H1 (cell line): Measurements from ENCODE around the gene PTPRD. TPM values are rescaled to one million over a fixed set of nuclear protein-coding genes. Genes with fewer than 3 reads are reported as not detected.

Experiments used
- CTCF ChIA-PET: fragments of 300-600 bp; sonication (Branson Sonifier 250); formaldehyde crosslinking; loops from one replicate; lab custom pipeline; 2021; ENCODE audit not compliant: partially characterized antibody; lab: Charles Lee
- POLR2A ChIA-PET: fragments of 300-600 bp; sonication (Branson Sonifier 250); formaldehyde crosslinking; loops from one replicate; lab custom pipeline; 2021; ENCODE audit warnings: inconsistent platforms; ENCODE audit not compliant: partially characterized antibody; lab: Charles Lee
- DNase-seq, 2 experiments: peaks; one replicate each; pipeline versions ENCODE4 v3.0.0 to v3.0.0-alpha.2; 2010 to 2022; ENCODE audit warnings: low spot score in 2 of 2, low read depth in 1 of 2, mixed read lengths in 1 of 2
- FAIRE-seq: peaks from 2 replicates; lab custom pipeline; 2011; peaks lifted over from hg19 to GRCh38; lab: Jason Lieb, UNC
- H2AFZ ChIP-seq: 2 replicates; pipeline ENCODE4 v1.8.1; 2012; ENCODE audit warnings: low read length, inconsistent platforms
- H2AK5ac ChIP-seq: 2 replicates; pipeline ENCODE4 v1.6.1; 2013; ENCODE audit warnings: low read depth, low read length
- H2BK120ac ChIP-seq: replicated peaks from 2 replicates; pipeline ENCODE3; 2013; ENCODE audit warnings: low read depth, low read length, inconsistent platforms
- H2BK12ac ChIP-seq: 2 replicates; pipeline ENCODE4 v1.6.1; 2013; ENCODE audit warnings: low read depth, low read length
- H2BK15ac ChIP-seq: 2 replicates; pipeline ENCODE4 v1.6.1; 2013; ENCODE audit warnings: low read length
- H2BK20ac ChIP-seq: 2 replicates; pipeline ENCODE4 v1.6.1; 2013; ENCODE audit warnings: low read length
- H2BK5ac ChIP-seq: 2 replicates; pipeline ENCODE4 v1.6.1; 2013; ENCODE audit warnings: low read depth, low read length
- H3K14ac ChIP-seq: 2 replicates; pipeline ENCODE4 v1.6.1; 2013; ENCODE audit warnings: inconsistent platforms; ENCODE audit not compliant: insufficient read length
- H3K18ac ChIP-seq: 2 replicates; pipeline ENCODE4 v1.6.1; 2013; ENCODE audit warnings: low read length; ENCODE audit errors: extremely low read depth
- H3K23ac ChIP-seq: 2 replicates; pipeline ENCODE4 v1.6.1; 2013; ENCODE audit warnings: inconsistent platforms; ENCODE audit not compliant: insufficient read length
- H3K23me2 ChIP-seq: 2 replicates; pipeline ENCODE4 v1.6.1; 2013; ENCODE audit warnings: low read depth, low read length
- H3K27ac ChIP-seq: 2 replicates; pipeline ENCODE4 v1.6.1; 2011; ENCODE audit warnings: low read depth, low read length, inconsistent platforms
- H3K27me3 ChIP-seq, 4 experiments: replicated peaks in 1 of 4; 1 replicate in 1 of 4; 2 replicates in 3 of 4; pipeline versions ENCODE4 v1.6.1 to v1.8.1; 2011 to 2013; ENCODE audit warnings: low read length in 3 of 4, mild to moderate bottlenecking in 3 of 4, inconsistent platforms in 2 of 4, mixed read lengths in 2 of 4, moderate library complexity in 1 of 4; ENCODE audit not compliant: control insufficient read depth in 3 of 4, insufficient read depth in 3 of 4; ENCODE audit errors: extremely low read depth in 1 of 4
- H3K36me3 ChIP-seq, 4 experiments: 2 replicates each; pipeline versions ENCODE4 v1.6.1 to v1.8.1; 2011 to 2013; ENCODE audit warnings: mild to moderate bottlenecking in 4 of 4, low read length in 3 of 4, moderate library complexity in 2 of 4, control low read depth in 1 of 4, inconsistent platforms in 1 of 4; ENCODE audit not compliant: insufficient read depth in 4 of 4, control insufficient read depth in 2 of 4
- H3K4ac ChIP-seq: replicated peaks from 2 replicates; pipeline ENCODE3; 2013; ENCODE audit warnings: low read length, low read depth, mixed read lengths, inconsistent platforms; ENCODE audit not compliant: insufficient read length
- H3K4me1 ChIP-seq, 4 experiments: replicated peaks in 1 of 4; 1 replicate in 1 of 4; 2 replicates in 3 of 4; pipeline versions ENCODE4 v1.6.1 to v1.8.1; 2011 to 2013; ENCODE audit warnings: low read length in 3 of 4, inconsistent platforms in 2 of 4, mixed read lengths in 1 of 4; ENCODE audit not compliant: insufficient read depth in 4 of 4, control insufficient read depth in 3 of 4
- H3K4me2 ChIP-seq, 2 experiments: 2 replicates each; pipeline versions ENCODE4 v1.6.1 to v1.8.1; 2011 to 2013; ENCODE audit warnings: low read depth in 2 of 2, low read length in 2 of 2, control low read depth in 1 of 2, inconsistent platforms in 1 of 2, mild to moderate bottlenecking in 1 of 2; ENCODE audit not compliant: insufficient read depth in 1 of 2
- H3K4me3 ChIP-seq, 4 experiments: fragments of 200-600, 300-600 bp in 1 of 4; sonication (generic), shearing (Covaris generic), sonication (Bioruptor Twin) in 1 of 4; 2 replicates each; pipeline versions ENCODE4 v1.5.1 to v1.8.1; 2011 to 2016; ENCODE audit warnings: low read length in 4 of 4, low read depth in 3 of 4, control low read depth in 2 of 4, inconsistent platforms in 2 of 4, mild to moderate bottlenecking in 2 of 4, mixed read lengths in 1 of 4, moderate library complexity in 1 of 4; ENCODE audit not compliant: insufficient read depth in 2 of 4; ENCODE audit errors: extremely low read depth in 1 of 4
- H3K56ac ChIP-seq: replicated peaks from 2 replicates; pipeline ENCODE3; 2013; ENCODE audit warnings: low read depth, mild to moderate bottlenecking, mixed read lengths, low read length, inconsistent platforms; ENCODE audit not compliant: insufficient read length
- H3K79me1 ChIP-seq: 2 replicates; pipeline ENCODE4 v1.6.1; 2013; ENCODE audit warnings: low read depth, low read length, control low read depth
- H3K79me2 ChIP-seq, 2 experiments: 2 replicates each; pipeline versions ENCODE4 v1.6.1 to v1.8.1; 2012 to 2013; ENCODE audit warnings: low read length in 2 of 2, mild to moderate bottlenecking in 2 of 2, inconsistent platforms in 1 of 2; ENCODE audit not compliant: insufficient read depth in 2 of 2, control insufficient read depth in 1 of 2
- H3K9ac ChIP-seq, 4 experiments: replicated peaks in 1 of 4; 1 replicate in 1 of 4; 2 replicates in 3 of 4; pipeline versions ENCODE4 v1.6.1 to v1.8.1; 2011 to 2013; ENCODE audit warnings: low read depth in 3 of 4, low read length in 3 of 4, control low read depth in 2 of 4, mild to moderate bottlenecking in 2 of 4, moderate library complexity in 2 of 4, inconsistent platforms in 1 of 4; ENCODE audit errors: extremely low read depth in 1 of 4
- H3K9me3 ChIP-seq, 2 experiments: 2 replicates each; pipeline versions ENCODE4 v1.6.1 to v1.8.1; 2012 to 2013; ENCODE audit warnings: mild to moderate bottlenecking in 2 of 2, moderate library complexity in 2 of 2, control low read depth in 1 of 2, inconsistent platforms in 1 of 2, low read depth in 1 of 2, low read length in 1 of 2, mixed read lengths in 1 of 2; ENCODE audit not compliant: insufficient read depth in 2 of 2
- H4K20me1 ChIP-seq, 2 experiments: replicated peaks in 1 of 2; 2 replicates each; pipeline versions ENCODE3 to v1.8.1; 2011 to 2013; ENCODE audit warnings: inconsistent platforms in 2 of 2, low read length in 2 of 2, mild to moderate bottlenecking in 1 of 2; ENCODE audit not compliant: insufficient read depth in 2 of 2, control insufficient read depth in 1 of 2
- H4K5ac ChIP-seq: 2 replicates; pipeline ENCODE4 v1.6.1; 2013; ENCODE audit warnings: low read length, low read depth, mixed read lengths, inconsistent platforms; ENCODE audit not compliant: insufficient read length
- H4K8ac ChIP-seq: 2 replicates; pipeline ENCODE4 v1.8.0; 2013; ENCODE audit warnings: mild to moderate bottlenecking, moderate library complexity, low read length, inconsistent platforms; ENCODE audit not compliant: insufficient read depth; ENCODE audit errors: extremely low read depth
- H4K91ac ChIP-seq: replicated peaks from 2 replicates; pipeline ENCODE3; 2013; ENCODE audit warnings: low read length, mixed read lengths, inconsistent platforms; ENCODE audit not compliant: insufficient read length
- CBX8 ChIP-seq: fragments of 300-800, 300-1000 bp; sonication (generic); IDR thresholded peaks from 2 replicates; pipeline ENCODE4 v1.7.1; 2016; ENCODE audit warnings: low read depth, low read length, borderline replicate concordance
- CTBP2 ChIP-seq: IDR thresholded peaks from 2 replicates; pipeline ENCODE4 v1.7.0; 2011; ENCODE audit warnings: borderline replicate concordance, mild to moderate bottlenecking, moderate library complexity, mixed read lengths, low read length; ENCODE audit not compliant: insufficient read depth, insufficient read length
- KDM1A ChIP-seq: fragments of 200-600, 300-600 bp; sonication (generic); IDR thresholded peaks from 2 replicates; pipeline ENCODE4 v1.7.1; 2016; ENCODE audit warnings: mild to moderate bottlenecking, low read length, borderline replicate concordance
- TAF1 ChIP-seq: IDR thresholded peaks from 2 replicates; pipeline ENCODE4 v1.6.1; 2011; ENCODE audit warnings: mild to moderate bottlenecking, low read depth, low read length
- TEAD4 ChIP-seq: IDR thresholded peaks from 2 replicates; pipeline ENCODE4 v1.6.1; 2012; ENCODE audit warnings: low read depth, low read length, inconsistent platforms, mixed read lengths
- WGBS, 2 experiments: shearing (Covaris generic) in 1 of 2; methylation state at CpG; one replicate each; pipeline versions ENCODE4 v1.1.6 to v1.1.7; 2013 to 2015; ENCODE audit warnings: low lambda C conversion rate in 2 of 2, mixed read lengths in 2 of 2, inconsistent platforms in 1 of 2, low coverage in 1 of 2, missing lambda C conversion rate in 1 of 2; ENCODE audit not compliant: insufficient replicate concordance in 2 of 2, insufficient coverage in 1 of 2, insufficient read length in 1 of 2; ENCODE audit errors: extremely low coverage in 1 of 2, missing lambda C conversion rate in 1 of 2; 5-methylcytosine and 5-hydroxymethylcytosine counted together
- polyA plus RNA-seq, 7 experiments: library from polyadenylated mRNA; depleted of rRNA in 3 of 7; stranded (reverse) in 5 of 7; unstranded in 2 of 7; fragments of >200 nt in 5 of 7; fragments of 200-250 nt in 2 of 7; gene quantifications; 1 replicate in 5 of 7; 2 replicates in 1 of 7; 4 replicates in 1 of 7; pipeline versions ENCODE4 v1.2.1 to v1.2.3, GENCODE V29; 2011 to 2013; ENCODE audit warnings: missing spikeins in 2 of 7, mixed read lengths in 2 of 7
- total RNA-seq: library from RNA; stranded (reverse); fragmentation: NEBNext Ultra II Directional; extraction: Animal tissue kit (Norgen Biotek cat#: 25700); gene quantifications from 2 replicates; pipeline ENCODE4 v1.2.1, GENCODE V29; 2021

The PTPRD gene
- total and polyA plus RNA-seq, 2 of the 8 experiments (the other 6 are each of a cell fraction or from before 2014, with no cell fraction given), result 17.2 to 77.0 TPM

DNA sequence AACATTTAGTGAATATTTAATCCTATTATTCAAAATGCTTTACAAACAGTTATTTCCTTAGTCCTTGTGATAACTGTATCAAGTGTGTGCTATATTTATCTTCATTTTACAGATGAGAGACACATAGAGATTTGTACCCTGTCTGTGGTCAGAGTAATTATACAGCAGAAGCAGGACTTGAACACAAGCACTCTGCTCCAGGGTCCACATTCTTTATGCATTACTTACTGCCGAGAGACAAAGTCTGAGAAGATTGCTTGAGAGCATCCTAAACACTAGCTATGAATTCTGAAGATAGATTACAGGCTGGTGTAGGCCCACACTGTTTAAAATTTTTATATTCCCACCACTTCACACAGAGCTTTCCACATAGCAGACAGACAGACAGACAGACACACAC is 1887.2 kb downstream of the PTPRD start:
- ChIA-PET POLR2A (no interaction called here), CTCF (interaction anchor here (0.6 to 2.1 kb wide), 3 partner anchors 20 to 1871 kb away, joined by 3 to 5 read pairs (median 3); no protein-coding TSS in a partner anchor)
- H3K56ac ChIP-seq, result no peak overlapping the region
- H3K4ac ChIP-seq, result no peak overlapping the region
- H3K27ac ChIP-seq, result no peak overlapping the region
- H3K79me2 ChIP-seq, result no peaks in the 10 kb centered on the region
- no peak overlapping the region for H3K4me3 ChIP-seq
- H4K8ac ChIP-seq, result no peak overlapping the region
- H2BK120ac ChIP-seq, result no peak overlapping the region
- no peaks in the 10 kb centered on the region for H3K4me1 ChIP-seq
- H2BK5ac ChIP-seq, result no peak overlapping the region
- TF ChIP-seq KDM1A (no peak), CTBP2 (no peak), TAF1 (no peak), TEAD4 (no peak), CBX8 (no peak)
- no peaks in the 10 kb centered on the region for H3K23me2 ChIP-seq
- FAIRE-seq (no peak), DNase-seq (no peak)
- no peak overlapping the region for H2BK15ac ChIP-seq
- H4K5ac ChIP-seq, result no peak overlapping the region
- no peak overlapping the region for H4K91ac ChIP-seq
- H2BK12ac ChIP-seq, result no peak overlapping the region
- WGBS, 2 experiments, result 39% methylated on average over 1 of the region's 1 CpG; no CpG with 5 or more reads in 1 of the 2 experiments
- no peak overlapping the region for H3K4me2 ChIP-seq
- H2BK20ac ChIP-seq, result no peak overlapping the region
- no peak overlapping the region for H3K14ac ChIP-seq
- no peaks in the 10 kb centered on the region for H3K9me3 ChIP-seq
- no peaks in the 10 kb centered on the region for H3K27me3 ChIP-seq
- H3K79me1 ChIP-seq, result peaks cover 3% of the 10 kb centered on the region; the same call in 1 of the 2 replicates
- H3K18ac ChIP-seq, result no peak overlapping the region
- no peak overlapping the region for H3K23ac ChIP-seq
- no peaks in the 10 kb centered on the region for H4K20me1 ChIP-seq
- no peak overlapping the region for H3K9ac ChIP-seq
- no peak overlapping the region for H2AK5ac ChIP-seq
- no peaks in the 10 kb centered on the region for H3K36me3 ChIP-seq
- no peak overlapping the region for H2AFZ ChIP-seq
